ENCODE measurements around the gene FRMD5.

Gene FRMD5

DNA sequence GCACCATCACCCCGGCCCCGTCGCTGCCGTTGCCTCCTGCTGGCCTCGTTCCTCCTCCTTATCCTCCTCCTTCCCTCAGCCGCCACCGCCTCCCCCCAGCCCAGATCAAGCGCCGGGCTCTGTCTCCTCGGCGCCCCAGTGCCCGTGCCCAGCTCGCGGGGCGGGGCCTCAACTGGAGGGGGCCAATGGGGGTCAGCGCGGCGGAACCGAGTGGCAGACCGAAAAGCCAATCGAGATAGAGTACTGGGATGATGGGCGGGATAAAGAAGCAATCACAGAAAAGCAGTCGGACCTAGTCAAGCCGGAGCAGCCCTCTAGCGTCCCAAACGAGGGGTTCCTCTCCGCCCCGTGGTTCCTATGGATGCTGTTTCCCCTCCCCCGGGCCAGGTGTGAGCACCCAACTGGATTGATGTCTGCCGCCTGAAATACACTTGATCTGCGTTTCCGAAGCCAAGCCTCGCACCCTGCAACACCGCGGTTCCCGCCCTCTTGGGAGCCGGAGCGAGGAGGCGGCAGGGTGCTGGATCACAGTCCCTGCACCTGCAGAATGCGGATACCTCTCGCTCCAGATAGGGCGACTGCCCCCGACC, at the start of gene FRMD5:
FRMD5 (minus strand) TSS at position 121 of the 590 bp plus-strand sequence.
- TF ChIP-seq, protein P1, sequence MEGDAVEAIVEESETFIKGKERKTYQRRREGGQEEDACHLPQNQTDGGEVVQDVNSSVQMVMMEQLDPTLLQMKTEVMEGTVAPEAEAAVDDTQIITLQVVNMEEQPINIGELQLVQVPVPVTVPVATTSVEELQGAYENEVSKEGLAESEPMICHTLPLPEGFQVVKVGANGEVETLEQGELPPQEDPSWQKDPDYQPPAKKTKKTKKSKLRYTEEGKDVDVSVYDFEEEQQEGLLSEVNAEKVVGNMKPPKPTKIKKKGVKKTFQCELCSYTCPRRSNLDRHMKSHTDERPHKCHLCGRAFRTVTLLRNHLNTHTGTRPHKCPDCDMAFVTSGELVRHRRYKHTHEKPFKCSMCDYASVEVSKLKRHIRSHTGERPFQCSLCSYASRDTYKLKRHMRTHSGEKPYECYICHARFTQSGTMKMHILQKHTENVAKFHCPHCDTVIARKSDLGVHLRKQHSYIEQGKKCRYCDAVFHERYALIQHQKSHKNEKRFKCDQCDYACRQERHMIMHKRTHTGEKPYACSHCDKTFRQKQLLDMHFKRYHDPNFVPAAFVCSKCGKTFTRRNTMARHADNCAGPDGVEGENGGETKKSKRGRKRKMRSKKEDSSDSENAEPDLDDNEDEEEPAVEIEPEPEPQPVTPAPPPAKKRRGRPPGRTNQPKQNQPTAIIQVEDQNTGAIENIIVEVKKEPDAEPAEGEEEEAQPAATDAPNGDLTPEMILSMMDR (IDR thresholded peaks at IDR 0.05; ENCODE audit: low read depth, low read length, poor library complexity, severe bottlenecking) = no peak
- no peak for TF ChIP-seq EZH2phosphoT487 (IDR thresholded peaks at IDR 0.05; ENCODE audit: borderline replicate concordance, low read length)
- Histone ChIP-seq H3K4me1 (ENCODE audit: control insufficient read depth, low read length) (no peaks in the 10 kb centered on the region), H3K79me2 (ENCODE audit: control insufficient read depth, low read length) (no peaks in the 10 kb centered on the region), H3K36me3 (ENCODE audit: control insufficient read depth, low read length) (no peaks in the 10 kb centered on the region), H3K27ac (ENCODE audit: low read depth, low read length) (no peak within 1 kb of the TSS), H4K20me1 (ENCODE audit: control insufficient read depth, insufficient read depth, low read depth, low read length) (no peaks in the 10 kb centered on the region), H3K4me2 (ENCODE audit: low read length) (no peak within 1 kb of the TSS; the same call in 1 of the 2 replicates), H3K4me3 (ENCODE audit: low read length) (no peak within 1 kb of the TSS), H3F3A (ENCODE audit: control insufficient read depth, insufficient read depth) (no peaks in the 10 kb centered on the region), H3K9me3 (ENCODE audit: control insufficient read depth, insufficient read depth, low read length) (no peaks in the 10 kb centered on the region), H3K27me3 (ENCODE audit: control insufficient read depth, low read length) (peaks cover 30% of the 10 kb centered on the region), H3K9me2 (replicated peaks; ENCODE audit: control insufficient read depth, low read length) (no peaks in the 10 kb centered on the region)

DNA sequence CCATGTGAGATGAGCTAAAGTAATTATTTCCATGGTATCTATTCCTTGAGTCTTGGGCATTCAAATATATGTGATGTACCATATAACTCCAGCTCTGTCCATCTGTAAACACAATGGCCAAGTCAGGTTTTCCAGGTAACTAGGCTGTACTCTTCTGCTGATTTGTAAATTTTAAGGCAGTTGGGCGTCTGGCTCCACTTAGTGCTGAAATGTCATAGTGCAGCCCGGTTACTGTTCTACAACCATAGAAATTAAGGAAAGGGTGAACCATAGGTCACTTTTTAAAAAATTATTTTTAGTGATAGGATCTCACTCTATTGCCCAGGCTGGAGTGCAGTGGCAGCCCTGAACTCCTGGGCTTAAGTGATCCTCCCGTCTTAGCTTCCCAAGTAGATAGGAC, 48.8 kb upstream of the FRMD5 start:
- H3F3A ChIP-seq (ENCODE audit: control insufficient read depth, insufficient read depth) = no peaks in the 10 kb centered on the region
- no peaks in the 10 kb centered on the region; the same call in 1 of the 2 replicates for H3K27me3 ChIP-seq (ENCODE audit: control insufficient read depth, low read length)
- no peaks in the 10 kb centered on the region for H3K36me3 ChIP-seq (ENCODE audit: control insufficient read depth, low read length)
- H3K4me3 ChIP-seq (ENCODE audit: low read length) = no peak overlapping the region
- no peaks in the 10 kb centered on the region for H3K4me1 ChIP-seq (ENCODE audit: control insufficient read depth, low read length)
- H4K20me1 ChIP-seq (ENCODE audit: control insufficient read depth, insufficient read depth, low read depth, low read length) = no peaks in the 10 kb centered on the region
- no peaks in the 10 kb centered on the region for H3K9me2 ChIP-seq (replicated peaks; ENCODE audit: control insufficient read depth, low read length)
- H3K4me2 ChIP-seq (ENCODE audit: low read length) = no peak overlapping the region
- H3K27ac ChIP-seq (ENCODE audit: low read depth, low read length) = no peak overlapping the region
- no peaks in the 10 kb centered on the region for H3K9me3 ChIP-seq (ENCODE audit: control insufficient read depth, insufficient read depth, low read length)
- TF ChIP-seq EZH2phosphoT487 (IDR thresholded peaks at IDR 0.05; ENCODE audit: borderline replicate concordance, low read length) = no peak
- TF ChIP-seq, protein P1 (IDR thresholded peaks at IDR 0.05; ENCODE audit: low read depth, low read length, poor library complexity, severe bottlenecking) = no peak
- H3K79me2 ChIP-seq (ENCODE audit: control insufficient read depth, low read length) = no peaks in the 10 kb centered on the region

DNA sequence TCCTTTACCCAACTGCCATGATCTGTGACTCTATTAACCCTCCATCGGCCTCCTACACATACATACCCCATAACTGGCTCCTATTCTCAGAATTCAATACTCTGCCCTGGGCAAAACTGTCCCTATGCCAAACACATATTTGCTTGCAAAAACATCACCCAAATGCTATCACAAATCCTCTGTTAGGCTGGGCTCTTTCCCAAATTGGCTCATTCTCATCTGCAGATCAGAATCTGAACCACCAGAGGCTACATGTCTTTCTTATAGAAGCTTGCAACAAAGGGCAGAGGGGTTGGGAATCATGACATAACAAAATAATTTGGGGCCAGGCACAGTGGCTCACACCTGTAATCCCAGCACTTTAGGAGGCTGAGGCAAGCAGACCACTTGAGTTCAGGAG, 48.1 kb upstream of the FRMD5 start:
- Histone ChIP-seq H4K20me1 (ENCODE audit: control insufficient read depth, insufficient read depth, low read depth, low read length) (no peaks in the 10 kb centered on the region), H3K9me3 (ENCODE audit: control insufficient read depth, insufficient read depth, low read length) (no peaks in the 10 kb centered on the region), H3K27me3 (ENCODE audit: control insufficient read depth, low read length) (no peaks in the 10 kb centered on the region; the same call in 1 of the 2 replicates), H3K79me2 (ENCODE audit: control insufficient read depth, low read length) (no peaks in the 10 kb centered on the region), H3K27ac (ENCODE audit: low read depth, low read length) (no peak overlapping the region), H3K4me2 (ENCODE audit: low read length) (no peak overlapping the region), H3K36me3 (ENCODE audit: control insufficient read depth, low read length) (no peaks in the 10 kb centered on the region), H3F3A (ENCODE audit: control insufficient read depth, insufficient read depth) (no peaks in the 10 kb centered on the region), H3K4me1 (ENCODE audit: control insufficient read depth, low read length) (no peaks in the 10 kb centered on the region), H3K4me3 (ENCODE audit: low read length) (no peak overlapping the region), H3K9me2 (replicated peaks; ENCODE audit: control insufficient read depth, low read length) (no peaks in the 10 kb centered on the region)
- TF ChIP-seq, protein P1 (IDR thresholded peaks at IDR 0.05; ENCODE audit: low read depth, low read length, poor library complexity, severe bottlenecking) = no peak
- no peak for TF ChIP-seq EZH2phosphoT487 (IDR thresholded peaks at IDR 0.05; ENCODE audit: borderline replicate concordance, low read length)
